Occipital lobe (tissue), 2 donors: Measurements from ENCODE around the gene SLC23A2. TPM values are rescaled to one million over a fixed set of nuclear protein-coding genes. Genes with fewer than 3 reads are reported as not detected.

ENCODE experiments used
- DNase-seq: peaks from one replicate; lab custom pipeline; 2025; lab: John Stamatoyannopoulos, UW
- total RNA-seq: library from RNA; depleted of rRNA; stranded (reverse); fragments of >200 nt; gene quantifications from one replicate; pipeline ENCODE4 v1.2.3, GENCODE V29; 2014

Gene SLC23A2
- total RNA-seq, 1 donor from 2014 or later, result 52.9 TPM

GRCh38 chr20:4966826-4967751, 34.2 kb downstream of the SLC23A2 start:
- no peak for DNase-seq

- no peak for DNase-seq
These were observed 39.0 kb downstream of the SLC23A2 start for GRCh38 chr20:4962241-4962855.

DNA sequence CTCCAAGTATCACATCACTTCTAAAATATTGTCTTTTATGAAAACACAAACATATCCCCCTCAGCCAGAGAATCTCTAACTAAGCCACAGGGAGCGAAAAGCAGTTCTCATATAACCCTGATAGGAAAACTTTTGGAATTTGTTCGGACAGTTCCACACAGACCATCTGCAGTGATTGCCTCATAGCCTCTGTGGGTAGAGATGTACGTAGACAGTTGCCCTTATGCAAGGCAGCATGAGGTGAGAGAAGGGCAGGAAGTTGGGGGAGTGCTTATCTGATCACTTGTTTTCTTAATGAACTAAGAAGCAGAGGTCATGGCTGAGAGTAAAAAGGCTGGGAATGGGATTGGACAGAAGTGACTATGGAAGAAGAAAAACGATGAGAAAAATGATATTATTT, 39.6 kb downstream of the SLC23A2 start:
- DNase-seq, result no peak

GRCh38 chr20:4959592-4959991, 41.7 kb downstream of the SLC23A2 start:
- DNase-seq, result no peak

GRCh38 chr20:4957939-4958362, 43.4 kb downstream of the SLC23A2 start:
- DNase-seq, result no peak

DNA sequence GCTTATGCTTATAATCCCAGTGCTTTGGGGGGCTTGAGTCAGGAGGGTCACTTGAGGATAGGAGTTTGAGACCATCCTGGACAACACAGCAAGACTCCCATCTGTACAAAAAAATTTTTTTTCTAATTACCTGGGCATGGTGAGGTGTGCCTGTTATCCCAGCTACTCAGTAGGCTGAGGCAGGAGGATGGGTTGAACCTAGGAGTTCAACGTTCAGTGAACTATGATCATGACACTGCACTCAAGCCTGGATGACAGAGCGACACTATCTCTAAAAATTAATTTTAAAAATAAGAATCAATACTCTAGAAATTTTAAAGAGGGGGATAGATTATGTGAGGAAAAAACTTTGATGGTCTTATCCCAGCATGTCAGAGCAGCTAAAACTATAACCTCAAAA, 44.1 kb downstream of the SLC23A2 start:
- DNase-seq, result no peak

DNA sequence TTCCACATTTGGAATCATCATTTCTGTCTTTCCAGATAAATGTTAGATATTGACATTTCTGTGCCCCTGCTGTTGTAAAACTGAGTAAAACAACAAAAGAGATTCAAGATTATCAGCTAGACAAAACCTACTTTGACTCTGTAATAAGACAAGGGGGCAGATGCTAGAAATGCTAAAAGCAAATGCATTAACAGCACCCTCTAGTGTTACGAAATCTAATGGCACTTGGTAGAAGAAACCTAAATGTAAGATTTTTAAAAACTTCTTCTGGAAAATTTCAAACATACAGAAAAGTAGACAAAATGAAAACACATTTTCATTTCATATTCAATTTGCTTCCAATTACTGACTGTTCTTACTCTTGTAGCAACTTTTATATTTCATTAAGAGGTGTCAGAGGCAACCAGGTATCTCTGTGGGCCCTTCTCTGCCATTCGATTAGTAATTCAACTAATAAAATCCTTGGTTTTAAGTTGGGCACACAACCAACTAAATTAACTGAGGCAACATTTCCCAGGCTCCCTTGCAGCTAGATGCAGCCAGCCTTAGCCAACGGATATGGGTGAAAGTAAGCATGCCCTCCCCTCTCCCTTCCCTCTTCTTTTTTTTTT, 45.0 kb downstream of the SLC23A2 start:
- no peak for DNase-seq

- no peak for DNase-seq
These were observed 47.4 kb downstream of the SLC23A2 start for GRCh38 chr20:4953881-4954280.

- DNase-seq, result no peak
These were observed 49.1 kb downstream of the SLC23A2 start for GRCh38 chr20:4952229-4952628.

GRCh38 chr20:4951299-4951698, 50.0 kb downstream of the SLC23A2 start:
- peak; percentile 49 for DNase-seq

GRCh38 chr20:4950841-4951240, 50.5 kb downstream of the SLC23A2 start:
- DNase-seq, result no peak

GRCh38 chr20:4950437-4950836, 50.9 kb downstream of the SLC23A2 start:
- DNase-seq, result no peak

DNA sequence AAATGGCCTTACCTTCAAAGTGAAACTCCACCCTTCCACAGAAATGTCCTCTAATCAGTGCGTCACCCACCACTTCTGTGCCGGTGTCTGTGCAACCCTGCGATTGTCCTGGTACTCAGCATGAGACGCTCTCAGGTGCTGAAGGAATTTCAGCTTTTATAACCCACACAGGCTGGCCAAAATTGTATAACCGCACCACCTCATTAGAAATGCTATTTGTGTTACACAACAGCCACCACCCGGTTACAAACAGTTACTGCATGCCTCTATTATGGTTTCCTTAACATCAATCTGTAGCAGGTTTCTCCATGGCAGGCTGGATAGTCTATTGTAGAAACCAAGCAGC, 51.5 kb downstream of the SLC23A2 start:
- no peak for DNase-seq

DNA sequence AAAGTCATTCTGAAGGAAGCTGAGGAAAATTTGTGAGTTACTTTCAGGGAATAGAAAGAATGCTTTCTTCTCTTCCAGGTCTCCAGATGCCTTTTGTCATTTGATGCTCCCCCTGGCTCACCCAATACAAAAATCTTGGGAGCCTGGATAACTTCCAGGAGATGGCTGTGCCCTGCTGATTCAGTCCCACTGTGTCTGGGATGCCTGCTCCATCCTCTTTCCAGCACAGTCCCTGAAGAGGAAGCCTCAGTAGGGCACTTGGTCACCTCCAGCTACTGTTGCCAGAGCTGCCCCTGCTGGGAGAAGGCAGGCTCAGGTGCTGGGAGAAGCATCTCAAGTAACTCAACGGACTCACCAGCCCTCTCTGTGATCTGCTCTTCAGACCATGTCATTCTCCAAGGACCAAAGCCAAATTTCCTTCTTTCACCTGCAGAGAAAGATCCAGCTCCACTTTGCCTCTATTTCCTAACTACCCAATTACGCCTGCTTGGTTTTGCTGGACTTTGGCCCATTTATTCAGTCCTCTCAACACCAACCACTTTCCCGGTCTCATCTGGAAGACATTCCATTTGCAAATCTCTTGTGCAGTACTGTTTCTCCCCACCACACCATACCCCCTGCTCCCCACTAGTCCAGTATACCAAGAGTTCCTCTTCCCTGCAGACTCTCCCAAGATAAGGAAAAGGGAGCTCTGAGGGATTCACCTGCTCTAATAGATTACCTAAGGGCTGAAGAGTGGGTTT, 53.3 kb downstream of the SLC23A2 start:
- DNase-seq, result no peak

DNA sequence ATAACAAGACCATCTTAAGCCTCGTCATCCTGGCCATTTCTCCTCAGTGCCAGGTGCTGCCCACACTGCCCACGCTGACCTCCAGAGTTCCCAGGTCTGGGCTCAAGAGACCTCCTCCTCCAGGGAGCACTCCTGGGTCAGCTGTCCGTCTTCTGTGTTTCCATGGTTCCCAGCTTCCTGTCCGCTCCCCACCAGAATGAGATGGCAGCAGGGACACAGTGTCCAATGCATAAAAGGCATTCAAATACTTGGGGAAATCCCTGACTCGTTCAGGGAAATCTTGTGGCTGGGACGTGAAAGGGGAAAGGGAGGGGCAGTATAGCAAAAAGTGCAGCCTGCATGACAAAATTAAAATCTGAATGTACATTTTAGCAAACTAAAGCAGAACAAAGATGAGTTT, 54.3 kb downstream of the SLC23A2 start:
- DNase-seq, result no peak

DNA sequence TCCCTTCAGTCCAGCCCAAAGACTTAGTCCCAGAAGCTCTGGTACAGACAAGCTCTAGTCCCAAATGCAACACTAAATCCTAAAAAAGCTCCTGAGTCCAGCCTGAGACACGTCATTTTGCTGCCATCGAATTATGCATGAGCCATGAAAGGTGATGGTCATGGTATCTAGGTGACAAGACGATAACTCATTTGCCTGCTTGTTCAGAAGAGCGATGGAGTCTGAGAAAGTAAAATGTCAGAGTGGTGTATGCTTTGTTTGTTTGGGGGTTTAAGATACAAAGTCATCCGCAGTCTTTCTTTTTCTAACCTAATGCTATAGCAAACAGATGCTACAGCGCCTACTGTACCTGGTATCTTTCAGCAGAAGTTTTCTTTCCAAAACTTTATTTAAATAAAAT, 54.7 kb downstream of the SLC23A2 start:
- DNase-seq, result no peak

DNA sequence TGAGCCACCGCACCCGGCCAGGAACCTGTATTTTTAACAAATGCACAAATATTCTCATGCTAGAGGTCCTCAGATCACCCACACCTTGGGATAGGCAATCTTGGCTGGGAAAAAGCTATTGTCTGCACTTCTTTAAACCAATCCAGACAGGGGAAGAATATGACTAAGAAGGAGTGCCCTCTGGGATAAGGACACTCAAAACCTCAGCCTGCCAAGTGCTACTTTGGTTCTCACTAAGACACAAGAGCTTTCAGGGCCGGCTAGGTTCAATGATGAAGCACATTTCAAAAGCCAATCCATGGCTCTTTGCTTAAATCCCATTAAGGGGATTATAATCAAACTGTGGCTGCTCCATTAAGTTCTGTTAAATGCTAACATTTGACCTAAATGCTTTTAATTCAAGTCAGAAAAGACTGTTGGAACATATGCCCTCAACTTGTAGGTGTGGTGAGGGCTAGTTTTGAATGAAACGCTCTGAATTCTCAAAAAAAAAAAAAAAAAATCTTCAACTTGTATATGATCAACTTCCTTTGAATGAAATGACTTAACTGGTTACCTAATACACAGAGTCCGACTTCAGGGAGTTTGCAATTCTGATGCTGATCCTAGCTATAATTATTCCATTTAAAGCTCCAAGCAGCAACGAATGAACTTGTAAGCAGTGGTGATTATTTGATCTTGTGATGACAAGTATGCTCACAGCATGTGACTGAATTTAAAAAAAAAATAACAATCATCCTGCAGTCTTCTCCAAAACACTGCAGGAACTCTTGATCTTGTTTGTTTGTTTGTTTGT, 56.6 kb downstream of the SLC23A2 start:
- no peak for DNase-seq

DNA sequence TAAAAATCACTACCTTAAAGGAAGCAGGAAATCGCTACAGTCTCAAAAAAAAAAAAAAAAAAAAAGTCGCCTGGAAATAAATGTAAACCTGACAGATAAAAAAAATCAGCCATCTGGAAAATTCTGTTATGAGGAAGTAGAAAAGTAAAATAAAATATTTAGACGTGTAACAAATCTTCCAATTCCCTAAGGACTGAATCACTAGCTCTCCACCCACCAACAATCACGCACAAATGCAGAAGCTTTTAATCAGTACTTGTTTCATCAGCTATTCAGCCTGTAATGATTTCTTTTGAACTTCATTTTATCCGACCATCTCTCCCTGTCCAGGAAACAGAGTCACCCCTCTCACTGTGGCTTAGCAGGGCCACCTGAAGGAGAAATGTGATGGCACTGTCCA, 59.0 kb downstream of the SLC23A2 start:
- DNase-seq, result no peak

GRCh38 chr20:4937407-4938319, 63.6 kb downstream of the SLC23A2 start:
- no peak for DNase-seq

DNA sequence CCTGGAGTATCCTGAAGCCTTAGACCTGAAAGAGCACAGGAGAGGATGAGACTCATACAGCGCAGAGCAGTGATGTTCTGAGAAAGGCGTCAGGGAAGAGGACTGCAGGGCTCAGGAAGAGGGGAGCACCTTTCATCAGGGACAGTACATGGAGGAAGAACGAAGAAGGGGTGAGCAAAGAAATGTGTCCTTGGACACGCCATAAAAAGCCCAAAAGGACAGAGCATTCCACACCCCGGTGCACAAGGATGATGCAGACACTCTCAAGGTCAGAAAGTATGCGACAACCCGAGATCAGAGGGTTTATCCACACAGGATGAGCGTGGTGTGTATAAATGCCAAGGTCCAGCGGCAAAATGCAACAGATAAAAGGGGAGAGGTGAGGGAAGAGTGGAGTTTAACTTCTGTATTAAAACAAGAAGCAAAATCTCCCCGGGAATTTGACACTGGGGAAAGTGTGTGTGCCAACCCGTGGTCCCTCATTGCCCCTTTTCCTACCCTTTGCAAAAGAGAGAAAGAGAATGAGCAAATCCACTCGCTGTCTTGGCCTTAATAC, 64.4 kb downstream of the SLC23A2 start:
- DNase-seq, result no peak
